Ishikawa (cell line): ENCODE data around the gene ADARB1.

Experiments
- CEBPB ChIP-seq: IDR thresholded peaks from 2 replicates; pipeline ENCODE4 v1.6.1; 2012
- CREB1 ChIP-seq: IDR thresholded peaks from 2 replicates; pipeline ENCODE4 v1.6.1; 2012; ENCODE audit warnings: low read depth
- EGR1 ChIP-seq: IDR thresholded peaks from 2 replicates; pipeline ENCODE4 v1.6.1; 2012
- EP300 ChIP-seq: IDR thresholded peaks from 2 replicates; pipeline ENCODE4 v1.6.1; 2012; ENCODE audit warnings: borderline replicate concordance
- FOXM1 ChIP-seq: IDR thresholded peaks from 2 replicates; pipeline ENCODE4 v1.6.1; 2012; ENCODE audit warnings: low read depth, borderline replicate concordance
- MAX ChIP-seq: IDR thresholded peaks from 2 replicates; pipeline ENCODE4 v1.6.1; 2012
- NFIC ChIP-seq: IDR thresholded peaks from 2 replicates; pipeline ENCODE4 v1.6.1; 2012
- RAD21 ChIP-seq: IDR thresholded peaks from 2 replicates; pipeline ENCODE4 v1.6.1; 2012; ENCODE audit warnings: low read depth
- TAF1 ChIP-seq: IDR thresholded peaks from 2 replicates; pipeline ENCODE4 v1.6.1; 2012; ENCODE audit warnings: low read depth, mild to moderate bottlenecking
- TCF12 ChIP-seq: IDR thresholded peaks from 2 replicates; pipeline ENCODE4 v1.6.1; 2012; ENCODE audit warnings: low read depth
- TEAD4 ChIP-seq: IDR thresholded peaks from 2 replicates; pipeline ENCODE4 v1.6.1; 2012
- YY1 ChIP-seq: IDR thresholded peaks from 2 replicates; pipeline ENCODE4 v1.6.1; 2012; ENCODE audit warnings: low read depth
- ZBTB7A ChIP-seq: IDR thresholded peaks from 2 replicates; pipeline ENCODE4 v1.6.1; 2012; ENCODE audit warnings: low read depth
- TF ChIP-seq, protein P1 (sequence below): IDR thresholded peaks from 2 replicates; pipeline ENCODE4 v1.6.1; 2012; ENCODE audit warnings: low read depth, mild to moderate bottlenecking
- TF ChIP-seq, protein P2 (sequence below): IDR thresholded peaks from 2 replicates; pipeline ENCODE4 v1.6.1; 2012

ADARB1 gene

GRCh38 chr21:45136927-45137611, 62.7 kb downstream of the ADARB1 start:
- TF ChIP-seq RAD21: peak; percentile 80
- no peak for TF ChIP-seq TCF12

DNA sequence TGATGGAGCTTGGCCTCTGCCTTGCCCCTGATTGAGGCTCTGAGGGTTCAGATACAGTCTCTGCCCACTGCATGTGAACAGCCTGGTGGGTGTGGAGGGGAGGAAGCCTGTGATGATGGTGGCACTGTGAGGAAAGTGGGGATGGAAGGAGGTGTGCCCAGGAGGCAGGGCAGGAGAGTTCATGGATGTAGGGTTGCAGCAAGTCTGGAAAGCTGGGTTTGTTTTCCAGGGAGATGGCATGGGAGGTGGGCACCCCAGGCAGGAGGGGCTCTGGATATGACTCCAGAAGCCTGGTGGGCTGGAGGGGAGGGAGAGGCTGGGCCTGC, 63.2 kb downstream of the ADARB1 start:
- no peak for TF ChIP-seq FOXM1

GRCh38 chr21:45138199-45139002, 64.0 kb downstream of the ADARB1 start:
- TF ChIP-seq RAD21: peak; percentile 36
- peak; percentile 50; the same call in 1 of the 2 replicates for TF ChIP-seq MAX
- TF ChIP-seq, protein P1, sequence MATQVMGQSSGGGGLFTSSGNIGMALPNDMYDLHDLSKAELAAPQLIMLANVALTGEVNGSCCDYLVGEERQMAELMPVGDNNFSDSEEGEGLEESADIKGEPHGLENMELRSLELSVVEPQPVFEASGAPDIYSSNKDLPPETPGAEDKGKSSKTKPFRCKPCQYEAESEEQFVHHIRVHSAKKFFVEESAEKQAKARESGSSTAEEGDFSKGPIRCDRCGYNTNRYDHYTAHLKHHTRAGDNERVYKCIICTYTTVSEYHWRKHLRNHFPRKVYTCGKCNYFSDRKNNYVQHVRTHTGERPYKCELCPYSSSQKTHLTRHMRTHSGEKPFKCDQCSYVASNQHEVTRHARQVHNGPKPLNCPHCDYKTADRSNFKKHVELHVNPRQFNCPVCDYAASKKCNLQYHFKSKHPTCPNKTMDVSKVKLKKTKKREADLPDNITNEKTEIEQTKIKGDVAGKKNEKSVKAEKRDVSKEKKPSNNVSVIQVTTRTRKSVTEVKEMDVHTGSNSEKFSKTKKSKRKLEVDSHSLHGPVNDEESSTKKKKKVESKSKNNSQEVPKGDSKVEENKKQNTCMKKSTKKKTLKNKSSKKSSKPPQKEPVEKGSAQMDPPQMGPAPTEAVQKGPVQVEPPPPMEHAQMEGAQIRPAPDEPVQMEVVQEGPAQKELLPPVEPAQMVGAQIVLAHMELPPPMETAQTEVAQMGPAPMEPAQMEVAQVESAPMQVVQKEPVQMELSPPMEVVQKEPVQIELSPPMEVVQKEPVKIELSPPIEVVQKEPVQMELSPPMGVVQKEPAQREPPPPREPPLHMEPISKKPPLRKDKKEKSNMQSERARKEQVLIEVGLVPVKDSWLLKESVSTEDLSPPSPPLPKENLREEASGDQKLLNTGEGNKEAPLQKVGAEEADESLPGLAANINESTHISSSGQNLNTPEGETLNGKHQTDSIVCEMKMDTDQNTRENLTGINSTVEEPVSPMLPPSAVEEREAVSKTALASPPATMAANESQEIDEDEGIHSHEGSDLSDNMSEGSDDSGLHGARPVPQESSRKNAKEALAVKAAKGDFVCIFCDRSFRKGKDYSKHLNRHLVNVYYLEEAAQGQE: no peak

DNA sequence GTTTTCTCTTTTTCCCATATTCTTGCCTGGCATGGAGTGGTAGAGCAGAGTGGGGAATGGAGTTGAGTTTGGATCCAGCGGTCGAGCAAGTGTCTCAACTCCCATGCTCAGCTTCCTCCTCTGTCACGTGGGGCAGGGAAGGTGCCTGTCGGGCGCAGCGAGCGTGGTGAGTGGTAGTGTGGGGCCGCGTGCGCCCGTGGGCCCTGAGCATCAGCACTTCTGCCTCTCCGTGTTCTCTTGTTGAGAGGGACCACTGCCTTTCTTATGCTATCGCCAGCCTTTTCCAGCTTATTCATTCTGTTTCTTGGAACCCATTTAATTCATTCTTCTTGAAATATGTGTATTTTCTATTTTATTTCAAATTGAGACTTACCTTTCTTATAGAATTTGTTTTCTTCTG, 65.1 kb downstream of the ADARB1 start:
- no peak for TF ChIP-seq FOXM1
- no peak for TF ChIP-seq TCF12
- TF ChIP-seq TEAD4: no peak
- TF ChIP-seq CREB1: no peak
- no peak for TF ChIP-seq MAX
- no peak for TF ChIP-seq EGR1

DNA sequence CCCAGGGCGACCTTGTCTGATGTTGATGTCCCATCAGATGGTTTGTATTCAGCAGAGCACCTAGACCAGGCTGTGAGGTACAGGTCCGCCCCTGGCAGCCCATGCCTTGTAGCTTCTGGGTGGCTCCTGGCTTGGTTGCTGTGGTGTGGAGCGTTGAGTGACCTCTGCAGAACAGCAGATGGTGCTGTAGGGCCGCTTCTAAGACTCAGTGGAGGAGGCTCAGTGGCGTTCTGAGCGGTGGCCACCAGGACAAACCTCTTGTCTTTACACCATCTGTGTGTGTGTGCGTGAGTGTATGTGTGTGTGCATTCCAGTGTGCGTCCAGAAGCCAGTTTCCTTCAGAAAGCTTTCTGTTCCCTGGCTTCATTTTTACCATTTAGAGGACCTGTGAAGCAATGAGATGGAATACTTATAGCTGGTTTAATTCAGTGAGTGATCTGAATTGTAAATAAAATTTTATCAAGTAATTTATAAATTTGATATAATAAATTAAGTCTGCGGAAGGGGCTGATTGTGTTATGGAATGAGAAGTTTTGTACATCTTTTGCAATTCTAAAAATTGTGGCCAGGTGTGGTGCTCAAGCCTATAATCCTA, 66.1 kb downstream of the ADARB1 start:
- TF ChIP-seq FOXM1: no peak
- TF ChIP-seq YY1: no peak
- no peak for TF ChIP-seq CEBPB
- no peak for TF ChIP-seq EP300
- no peak for TF ChIP-seq ZBTB7A
- no peak for TF ChIP-seq EGR1
- TF ChIP-seq RAD21: peak; percentile 96
- TF ChIP-seq CREB1: no peak

GRCh38 chr21:45141507-45141906, 67.1 kb downstream of the ADARB1 start:
- TF ChIP-seq MAX (no peak), NFIC (no peak), CEBPB (no peak), RAD21 (no peak), CREB1 (no peak), EGR1 (no peak)
- TF ChIP-seq, protein P1: no peak

GRCh38 chr21:45142469-45143308, 68.3 kb downstream of the ADARB1 start:
- TF ChIP-seq TAF1: no peak
- TF ChIP-seq FOXM1: no peak
- TF ChIP-seq CREB1: no peak
- TF ChIP-seq, protein P1: no peak
- no peak for TF ChIP-seq ZBTB7A
- peak; percentile 72 for TF ChIP-seq MAX
- no peak for TF ChIP-seq TEAD4
- TF ChIP-seq CEBPB: no peak
- TF ChIP-seq, protein P2, sequence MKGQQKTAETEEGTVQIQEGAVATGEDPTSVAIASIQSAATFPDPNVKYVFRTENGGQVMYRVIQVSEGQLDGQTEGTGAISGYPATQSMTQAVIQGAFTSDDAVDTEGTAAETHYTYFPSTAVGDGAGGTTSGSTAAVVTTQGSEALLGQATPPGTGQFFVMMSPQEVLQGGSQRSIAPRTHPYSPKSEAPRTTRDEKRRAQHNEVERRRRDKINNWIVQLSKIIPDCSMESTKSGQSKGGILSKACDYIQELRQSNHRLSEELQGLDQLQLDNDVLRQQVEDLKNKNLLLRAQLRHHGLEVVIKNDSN: peak; percentile 76
- TF ChIP-seq NFIC: no peak
